ENCODE measurements around the gene WDR18.

GRCh38 chr19:960020-960419 lies 24.1 kb upstream of the WDR18 start:
- no peak for TF ChIP-seq CTCF (IDR thresholded peaks at IDR 0.05; ENCODE audit: poor library complexity, severe bottlenecking)
- no peak for TF ChIP-seq POLR2AphosphoS5 (IDR thresholded peaks at IDR 0.05)
- TF ChIP-seq EZH2 (IDR thresholded peaks at IDR 0.05; ENCODE audit: borderline replicate concordance, insufficient read depth, low read length, poor library complexity, severe bottlenecking), result no peak
